ENCODE data around the gene TTC27. TPM values are rescaled to one million over a fixed set of nuclear protein-coding genes. Genes with fewer than 3 reads are reported as not detected.

Gene TTC27
- polyA plus RNA-seq, 1 experiment = 28.9 TPM

DNA sequence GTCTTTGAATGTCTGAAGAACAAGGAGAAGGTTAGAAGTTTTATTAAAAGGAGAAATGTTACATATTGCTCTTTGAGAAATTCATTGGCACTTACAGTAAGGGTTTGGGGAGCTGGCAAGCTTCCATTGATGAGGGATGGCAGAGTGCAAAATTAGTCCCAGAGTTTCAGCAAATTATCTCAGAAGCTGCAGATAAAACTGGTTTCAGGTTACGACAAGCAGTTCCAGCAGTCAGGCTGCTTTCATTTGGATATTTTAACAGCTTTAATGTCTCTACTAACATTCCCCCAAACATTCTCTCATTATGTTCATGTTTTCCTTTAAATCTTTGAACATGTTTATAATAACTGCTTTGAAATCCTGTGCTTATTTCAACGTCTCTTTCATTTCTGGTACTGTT, 153.1 kb downstream of the TTC27 start:
- Histone ChIP-seq H3K9me3 (ENCODE audit: control insufficient read depth, insufficient read depth, low read length) (peaks cover 3% of the 10 kb centered on the region; the same call in 1 of the 2 replicates), H3K27me3 (ENCODE audit: control insufficient read depth, insufficient read depth, low read length) (no peaks in the 10 kb centered on the region), H3K4me3 (ENCODE audit: low read depth, low read length) (no peak overlapping the region), H3K27ac (ENCODE audit: low read depth, low read length) (no peak overlapping the region)
- CTCF ChIA-PET = interaction anchor here (0.7 kb wide), 1 partner anchor 378 kb away, joined by 3 read pairs; no protein-coding TSS in a partner anchor
- no peak for DNase-seq (ENCODE audit: low read depth, low spot score)
- no peak for TF ChIP-seq CTCF (IDR thresholded peaks at IDR 0.05; ENCODE audit: low read depth, low read length)
- POLR2A ChIA-PET = no interaction called here

- DNase-seq (ENCODE audit: low read depth, low spot score) = no peak
- no peak overlapping the region for H3K27ac ChIP-seq (ENCODE audit: low read depth, low read length)
- H3K4me3 ChIP-seq (ENCODE audit: low read depth, low read length) = no peak overlapping the region
- no peaks in the 10 kb centered on the region for H3K27me3 ChIP-seq (ENCODE audit: control insufficient read depth, insufficient read depth, low read length)
- POLR2A ChIA-PET = no interaction called here
- TF ChIP-seq CTCF (IDR thresholded peaks at IDR 0.05; ENCODE audit: low read depth, low read length) = no peak
- H3K9me3 ChIP-seq (ENCODE audit: control insufficient read depth, insufficient read depth, low read length) = peaks cover 3% of the 10 kb centered on the region; the same call in 1 of the 2 replicates
- CTCF ChIA-PET = no interaction called here
Observed at GRCh38 chr2:32783469-32783868, 155.6 kb downstream of the TTC27 start.

DNA sequence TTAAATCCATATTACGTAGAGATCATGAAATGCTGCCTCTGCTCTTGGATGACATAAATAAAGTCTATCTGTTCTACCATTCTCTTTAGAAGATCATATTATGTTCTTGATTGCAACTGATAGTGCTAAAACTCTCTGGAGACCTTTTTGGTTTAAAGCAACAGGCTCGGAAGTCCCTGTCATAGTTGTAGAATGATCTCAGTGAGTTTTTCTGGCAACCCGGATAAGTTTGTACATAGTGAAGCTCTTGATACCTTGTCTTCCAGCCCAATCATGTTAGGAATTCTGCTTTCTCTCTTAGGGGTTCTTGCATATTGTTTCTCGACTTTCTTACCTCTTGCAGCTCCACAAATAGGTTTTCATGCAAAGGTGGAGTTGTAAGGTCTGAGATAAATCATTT, 156.1 kb downstream of the TTC27 start:
- no peak for DNase-seq (ENCODE audit: low read depth, low spot score)
- POLR2A ChIA-PET = no interaction called here

GRCh38 chr2:32787207-32787606, 159.4 kb downstream of the TTC27 start:
- CTCF ChIA-PET = no interaction called here

More for the DNA sequence above, 156.1 kb downstream of the TTC27 start:
- peaks cover 3% of the 10 kb centered on the region; the same call in 1 of the 2 replicates for H3K9me3 ChIP-seq (ENCODE audit: control insufficient read depth, insufficient read depth, low read length)
- H3K4me3 ChIP-seq (ENCODE audit: low read depth, low read length) = no peak overlapping the region
- H3K27ac ChIP-seq (ENCODE audit: low read depth, low read length) = no peak overlapping the region
- no peaks in the 10 kb centered on the region for H3K27me3 ChIP-seq (ENCODE audit: control insufficient read depth, insufficient read depth, low read length)
- CTCF ChIA-PET = no interaction called here
- no peak for TF ChIP-seq CTCF (IDR thresholded peaks at IDR 0.05; ENCODE audit: low read depth, low read length)

GRCh38 chr2:32788114-32788513, 160.3 kb downstream of the TTC27 start:
- no peak for TF ChIP-seq CTCF (IDR thresholded peaks at IDR 0.05; ENCODE audit: low read depth, low read length)
- Histone ChIP-seq H3K27me3 (ENCODE audit: control insufficient read depth, insufficient read depth, low read length) (no peaks in the 10 kb centered on the region), H3K4me3 (ENCODE audit: low read depth, low read length) (no peak overlapping the region), H3K27ac (ENCODE audit: low read depth, low read length) (no peak overlapping the region), H3K9me3 (ENCODE audit: control insufficient read depth, insufficient read depth, low read length) (no peaks in the 10 kb centered on the region)
- CTCF ChIA-PET = no interaction called here
- POLR2A ChIA-PET = no interaction called here
- DNase-seq (ENCODE audit: low read depth, low spot score) = no peak

More at GRCh38 chr2:32787207-32787606, 159.4 kb downstream of the TTC27 start:
- POLR2A ChIA-PET = no interaction called here
- H3K27me3 ChIP-seq (ENCODE audit: control insufficient read depth, insufficient read depth, low read length) = no peaks in the 10 kb centered on the region
- no peaks in the 10 kb centered on the region for H3K9me3 ChIP-seq (ENCODE audit: control insufficient read depth, insufficient read depth, low read length)
- H3K27ac ChIP-seq (ENCODE audit: low read depth, low read length) = no peak overlapping the region
- TF ChIP-seq CTCF (IDR thresholded peaks at IDR 0.05; ENCODE audit: low read depth, low read length) = no peak
- DNase-seq (ENCODE audit: low read depth, low spot score) = no peak
- no peak overlapping the region for H3K4me3 ChIP-seq (ENCODE audit: low read depth, low read length)
